SW480 (cell line): ENCODE data around the gene ITGB2.
A peak's percentile ranks its signal among the peaks of the same experiment; 100 is the strongest.

Experiments used
- DNase-seq: peaks from one replicate; pipeline ENCODE4 v3.0.0-alpha.2; 2016; ENCODE audit warnings: low spot score

Gene ITGB2

DNA sequence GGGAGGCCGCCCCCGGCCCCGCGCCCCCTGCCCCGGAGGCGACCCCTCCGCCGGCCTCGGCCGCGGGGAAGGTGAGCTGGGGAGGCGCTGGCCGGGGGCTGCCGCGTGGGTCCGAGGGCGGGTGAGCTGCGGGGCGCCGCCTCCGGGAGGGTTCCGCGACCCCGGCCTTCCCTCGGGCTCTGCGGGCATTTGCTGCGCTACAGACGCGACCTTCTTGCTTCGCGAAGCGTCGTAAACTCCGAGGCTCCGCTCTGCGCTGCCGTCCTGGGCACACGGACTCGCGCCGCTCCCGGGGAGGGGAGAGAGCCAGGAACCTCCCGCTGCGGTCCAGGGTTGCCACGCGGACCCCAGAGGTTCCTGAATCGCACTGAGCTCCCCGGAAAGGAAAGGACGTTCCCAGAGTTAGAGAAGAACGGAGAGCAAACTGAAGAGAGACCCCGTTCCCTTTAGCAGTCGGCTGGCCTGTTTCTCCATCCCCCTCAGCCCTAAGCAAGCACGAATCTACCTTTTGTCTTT, 19.5 kb upstream of the ITGB2 start:
- peak; percentile 17 for DNase-seq

GRCh38 chr21:44939532-44940115, 18.9 kb upstream of the ITGB2 start, which contains the start of gene SLX9:
SLX9 (plus strand) TSS chr21:44940029; CDS start chr21:44940058, 29 bp downstream.
- peak; percentile 83 for DNase-seq

GRCh38 chr21:44938772-44939531, 18.3 kb upstream of the ITGB2 start:
- DNase-seq: no peak

GRCh38 chr21:44935533-44935927, 14.8 kb upstream of the ITGB2 start:
- DNase-seq: no peak

DNA sequence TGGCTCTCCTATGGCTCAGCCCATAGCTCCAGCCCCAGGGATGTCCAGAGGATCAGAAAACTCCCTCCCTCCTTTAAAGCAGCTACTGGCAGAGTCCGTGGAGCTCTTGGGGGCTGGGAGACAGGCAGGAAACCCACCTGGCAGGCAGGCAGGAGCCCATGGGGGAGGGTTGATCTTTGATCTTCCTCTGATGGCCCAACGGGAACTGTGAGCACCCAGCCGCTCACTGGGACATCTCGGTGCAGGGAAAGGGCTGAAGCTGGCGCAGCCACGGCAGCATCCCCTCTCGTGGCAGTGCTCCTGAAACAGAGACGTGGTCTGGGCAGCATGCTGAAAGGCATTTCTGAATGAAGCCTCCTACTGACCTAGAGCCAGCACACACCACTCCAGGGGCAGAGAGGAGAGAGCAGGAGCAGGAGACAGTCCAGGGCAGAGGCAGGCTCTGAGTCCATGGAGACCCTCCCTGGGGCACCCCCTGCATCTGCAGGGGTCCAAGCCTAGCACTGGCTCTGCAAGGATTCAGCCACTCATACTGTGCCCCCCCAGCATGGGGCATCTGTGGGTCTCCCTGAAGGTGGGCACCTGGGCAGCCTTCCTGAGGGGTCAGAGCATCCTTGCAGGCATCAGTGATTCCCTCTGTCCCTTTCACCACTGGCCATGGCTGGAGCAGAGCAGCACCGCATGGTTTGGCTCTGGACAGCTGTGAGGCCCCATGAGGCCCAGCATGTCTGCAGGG, 14.3 kb upstream of the ITGB2 start:
- DNase-seq: no peak

GRCh38 chr21:44934276-44934675, 13.6 kb upstream of the ITGB2 start:
- no peak for DNase-seq

DNA sequence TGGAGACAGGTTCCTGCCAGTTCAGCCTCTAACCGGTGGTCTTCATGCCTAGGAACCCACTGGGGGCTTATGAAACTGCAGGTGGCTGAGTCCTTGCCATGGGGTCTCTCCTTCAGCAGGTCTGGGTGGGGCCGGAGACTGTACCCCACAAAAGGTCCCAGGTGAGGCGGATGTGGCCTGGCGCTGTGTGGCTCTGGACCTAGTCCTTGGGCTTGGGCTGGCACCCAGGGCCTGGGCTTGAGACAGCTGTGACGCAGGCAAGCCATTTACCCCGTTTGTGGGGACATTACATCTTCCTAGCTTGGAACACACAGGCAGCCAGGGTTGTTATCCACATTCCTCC, 13.2 kb upstream of the ITGB2 start:
- DNase-seq: no peak

DNA sequence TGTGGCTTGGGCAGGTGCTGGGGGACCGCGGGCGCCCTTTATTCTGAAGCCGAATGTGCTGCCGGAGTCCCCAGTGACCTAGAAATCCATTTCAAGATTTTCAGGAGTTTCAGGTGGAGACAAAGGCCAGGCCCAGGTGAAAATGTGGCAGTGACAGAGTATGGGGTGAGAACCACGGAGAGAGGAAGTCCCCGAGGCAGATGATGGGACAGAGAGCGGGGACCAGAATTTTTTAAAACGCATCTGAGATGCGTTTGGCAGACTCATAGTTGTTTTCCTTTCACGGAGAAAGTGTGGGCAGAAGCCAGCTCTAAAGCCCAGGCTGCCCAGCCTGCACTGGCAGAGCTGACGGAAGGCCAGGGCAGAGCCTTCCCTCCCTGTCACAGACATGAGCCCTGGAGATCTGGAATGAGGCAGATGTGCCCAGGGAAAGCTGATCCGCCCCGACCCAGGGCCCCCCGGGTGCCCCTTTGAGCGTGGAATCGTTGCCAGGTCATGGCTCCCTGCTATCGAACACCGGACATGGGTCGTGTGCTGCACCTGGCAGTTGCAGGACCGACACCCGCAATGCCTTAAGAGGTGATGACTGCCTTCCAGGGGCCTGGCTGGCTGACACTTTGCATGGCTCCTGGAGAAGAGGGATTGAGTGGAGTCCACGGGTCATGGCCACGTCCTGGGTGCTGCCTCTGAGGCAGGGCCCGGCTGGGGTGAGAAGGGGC, 12.7 kb upstream of the ITGB2 start:
- DNase-seq: no peak

DNA sequence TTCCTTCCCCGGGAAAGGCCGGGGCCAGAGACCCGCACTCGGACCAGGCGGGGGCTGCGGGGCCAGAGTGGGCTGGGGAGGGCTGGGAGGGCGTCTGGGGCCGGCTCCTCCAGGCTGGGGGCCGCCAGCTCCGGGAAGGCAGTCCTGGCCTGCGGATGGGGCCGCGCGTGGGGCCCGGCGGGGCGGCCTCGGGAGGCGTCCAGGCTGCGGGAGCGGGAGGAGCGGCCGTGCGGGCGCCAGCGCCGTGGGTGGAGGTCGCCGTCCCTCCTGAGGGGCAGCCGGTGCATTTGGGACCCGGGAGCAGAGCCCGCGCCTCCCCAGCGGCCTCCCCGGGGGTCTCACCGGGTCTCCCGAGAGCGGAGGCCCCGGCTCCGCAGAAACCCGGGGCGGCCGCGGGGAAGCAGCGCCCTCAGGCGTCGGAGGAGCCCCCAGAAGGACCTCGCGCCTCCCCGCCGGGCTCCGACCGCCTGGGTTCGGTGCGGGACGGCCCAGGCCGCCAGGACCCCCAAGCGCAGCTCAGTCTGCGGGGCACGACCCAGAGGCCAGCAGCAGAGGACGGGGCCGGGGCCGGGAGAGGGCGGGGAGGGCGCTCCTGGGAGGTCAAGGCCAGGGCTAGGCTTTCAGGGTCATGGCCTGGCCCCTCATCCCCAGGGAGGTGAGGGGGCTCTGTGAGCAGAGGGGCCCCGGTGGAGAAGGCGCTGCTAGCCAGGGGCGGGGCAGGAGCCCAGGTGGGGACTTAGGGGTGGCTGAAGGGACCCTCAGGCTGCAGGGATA, 11.9 kb upstream of the ITGB2 start:
- DNase-seq: no peak

DNA sequence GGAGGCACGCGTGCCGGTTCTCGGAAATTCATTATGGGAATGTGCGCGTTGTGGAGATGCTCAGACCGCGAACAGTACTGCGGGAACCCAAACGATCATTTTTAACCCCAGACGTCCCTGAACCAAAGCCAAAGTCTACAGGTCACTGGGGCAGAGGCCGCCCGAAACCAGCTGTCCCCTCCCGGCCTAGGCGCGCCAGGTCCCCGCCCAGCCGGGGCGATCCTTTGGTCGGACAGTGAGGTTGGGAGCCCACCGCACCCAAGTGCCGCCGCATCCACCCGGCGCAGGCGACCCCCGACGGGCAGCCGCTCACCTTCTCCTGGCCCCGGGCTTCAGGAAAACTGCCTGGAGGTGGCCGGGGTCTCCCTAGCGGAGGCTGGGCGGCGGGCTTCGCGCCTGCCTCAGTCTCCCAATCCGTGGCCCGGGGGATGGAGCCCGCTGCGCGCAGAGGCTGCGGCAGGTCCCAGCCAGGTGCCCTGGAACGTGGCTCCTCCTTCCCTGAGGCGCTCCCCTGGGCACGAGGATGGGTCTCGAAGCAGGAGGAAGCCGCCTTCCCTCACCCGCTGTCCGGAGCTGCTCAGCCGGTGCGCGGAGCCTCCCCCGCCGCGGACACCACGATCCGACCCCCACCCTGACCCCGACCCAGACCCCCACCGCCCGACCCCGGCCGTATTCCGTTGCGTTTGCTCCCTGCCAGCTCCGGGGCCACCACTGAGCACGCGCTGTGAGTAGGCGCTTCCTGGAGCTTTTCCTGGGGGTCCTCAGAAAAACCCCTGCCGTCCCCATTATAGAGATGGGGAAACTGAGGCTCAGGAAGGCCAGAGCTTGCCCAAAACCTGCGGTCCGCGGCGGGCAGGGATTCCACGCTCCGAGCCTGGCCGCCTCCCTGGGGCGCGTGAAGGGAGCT, 11.1 kb upstream of the ITGB2 start:
- no peak for DNase-seq

DNA sequence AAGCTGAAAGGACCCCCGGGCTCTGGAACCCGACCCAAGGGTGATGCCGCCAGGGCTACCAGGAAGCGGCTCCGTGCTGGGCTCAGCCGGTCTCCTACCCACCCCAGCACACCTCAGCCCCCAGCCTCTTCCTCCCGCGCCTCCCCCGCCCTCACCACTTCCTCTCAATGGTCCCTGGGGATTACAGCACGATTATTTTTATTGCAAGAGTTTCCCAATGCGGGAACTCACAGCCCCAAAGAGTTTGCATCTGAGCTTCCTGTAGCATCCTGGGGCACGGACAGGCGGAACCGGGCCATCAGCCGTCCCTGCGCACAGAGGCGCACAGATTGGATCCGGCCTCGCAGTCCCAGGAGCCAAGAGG, 10.4 kb upstream of the ITGB2 start:
- DNase-seq: peak; percentile 38

DNA sequence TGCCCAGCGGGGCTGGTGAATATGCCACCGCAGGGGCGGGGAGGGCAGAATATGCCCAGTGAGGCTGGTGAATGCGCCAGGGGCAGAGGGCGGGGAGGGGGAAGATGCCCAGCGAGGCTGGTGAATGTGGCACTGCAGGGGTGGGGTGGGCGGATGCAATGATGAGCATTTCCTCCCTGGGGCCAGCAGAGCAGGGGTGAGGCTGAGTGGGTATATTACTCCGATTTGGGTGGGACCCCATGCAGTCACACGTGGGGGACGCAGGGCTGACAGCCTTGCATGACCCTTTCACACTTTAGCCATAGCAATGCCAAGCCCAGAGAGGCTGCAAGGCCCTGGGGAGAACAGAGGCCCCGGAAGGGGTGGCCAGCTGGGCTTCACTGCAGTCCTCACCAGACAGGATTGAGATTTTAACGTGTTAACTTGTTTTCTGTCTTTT, 9.9 kb upstream of the ITGB2 start:
- no peak for DNase-seq

GRCh38 chr21:44929799-44930542, 9.3 kb upstream of the ITGB2 start:
- DNase-seq: no peak

- peak; percentile 22 for DNase-seq
These were observed 8.6 kb upstream of the ITGB2 start for GRCh38 chr21:44929242-44929798.

GRCh38 chr21:44928500-44929241, 8.0 kb upstream of the ITGB2 start:
- peak; percentile 64 for DNase-seq

DNA sequence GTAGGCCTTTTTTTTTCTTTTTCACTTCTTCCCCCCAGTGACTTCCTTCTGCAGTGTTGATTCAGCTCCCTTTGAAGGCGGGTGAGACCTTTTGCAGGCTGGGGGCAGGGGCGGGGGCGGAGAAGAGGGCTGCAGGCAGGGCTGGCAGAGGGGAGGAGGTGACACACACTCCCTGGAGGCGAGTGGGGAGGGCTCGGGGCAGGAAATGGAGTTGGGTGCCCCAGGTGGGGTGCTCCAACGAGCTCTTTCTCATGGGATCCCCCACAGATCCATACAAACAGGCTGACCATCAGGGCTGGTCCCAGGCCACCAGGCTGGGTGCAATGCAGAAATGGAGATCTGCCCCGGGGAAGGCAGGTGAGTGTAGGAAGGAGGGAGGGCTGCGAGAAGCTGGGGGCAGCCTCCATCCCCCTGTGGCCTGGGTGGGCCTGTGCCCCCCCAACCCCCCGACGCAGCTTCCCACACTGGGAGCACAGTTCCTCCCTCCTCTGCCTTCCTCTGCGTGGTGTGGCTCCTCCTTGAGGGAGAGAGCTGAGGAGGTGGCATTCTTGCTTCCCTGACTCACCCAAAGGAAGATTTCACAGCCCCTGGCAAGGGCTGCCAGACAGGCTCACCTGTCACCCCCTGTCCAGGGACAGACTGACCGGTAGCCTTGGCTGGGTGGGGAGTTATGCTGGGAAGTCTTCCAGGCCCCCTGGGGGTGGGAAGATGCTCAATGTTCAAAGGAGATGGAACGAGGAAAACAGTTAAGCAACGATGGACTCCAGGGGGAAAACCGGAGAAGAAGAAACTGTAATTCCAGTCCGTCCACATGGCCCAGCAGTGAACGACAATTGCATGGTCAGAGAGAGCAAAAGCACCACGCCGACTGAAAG, 7.1 kb upstream of the ITGB2 start:
- peak; percentile 67 for DNase-seq

DNA sequence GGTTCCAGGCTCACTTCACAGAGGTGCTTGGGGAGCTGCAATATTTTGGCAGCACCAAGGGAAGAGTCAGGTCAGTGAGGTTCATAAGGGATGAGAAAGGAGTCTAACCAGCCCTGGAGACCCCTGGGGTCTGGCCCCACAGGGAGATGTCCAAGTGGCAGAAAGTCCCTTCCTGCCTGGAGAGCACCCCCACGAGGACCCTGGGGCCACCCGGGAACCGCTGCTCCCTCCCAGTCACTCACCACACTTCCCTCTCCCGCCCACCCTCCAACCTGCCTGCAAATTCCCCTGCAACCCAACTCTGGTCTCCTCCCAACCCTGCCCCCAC, 6.5 kb upstream of the ITGB2 start:
- DNase-seq: no peak
